ENCODE measurements around the gene DEDD2.
"Not testable (repeated sequence)": the region's sequence is repeated elsewhere in the genome, so short reads cannot be mapped to it uniquely, and the experiment has no call there.

DNA sequence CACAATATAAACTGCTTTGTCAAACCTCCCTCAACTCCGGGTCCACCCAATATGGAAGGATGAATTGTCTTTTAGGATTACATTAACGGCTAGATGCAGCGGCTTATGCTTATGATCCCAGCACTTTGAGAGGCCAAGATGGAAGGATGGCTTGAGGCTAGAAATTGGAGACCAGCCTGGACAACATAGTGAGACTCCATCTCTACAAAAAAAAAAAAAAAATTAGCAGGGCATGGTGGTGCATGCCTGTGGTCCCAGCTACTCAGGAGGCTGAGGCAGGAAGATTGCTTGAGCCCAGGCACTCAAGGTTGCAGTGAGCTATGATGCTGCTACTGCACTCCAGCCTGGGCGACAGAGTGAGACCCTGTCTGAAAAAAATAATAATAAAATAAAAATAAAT lies 48.6 kb upstream of the DEDD2 start:
- TF ChIP-seq, protein P1, sequence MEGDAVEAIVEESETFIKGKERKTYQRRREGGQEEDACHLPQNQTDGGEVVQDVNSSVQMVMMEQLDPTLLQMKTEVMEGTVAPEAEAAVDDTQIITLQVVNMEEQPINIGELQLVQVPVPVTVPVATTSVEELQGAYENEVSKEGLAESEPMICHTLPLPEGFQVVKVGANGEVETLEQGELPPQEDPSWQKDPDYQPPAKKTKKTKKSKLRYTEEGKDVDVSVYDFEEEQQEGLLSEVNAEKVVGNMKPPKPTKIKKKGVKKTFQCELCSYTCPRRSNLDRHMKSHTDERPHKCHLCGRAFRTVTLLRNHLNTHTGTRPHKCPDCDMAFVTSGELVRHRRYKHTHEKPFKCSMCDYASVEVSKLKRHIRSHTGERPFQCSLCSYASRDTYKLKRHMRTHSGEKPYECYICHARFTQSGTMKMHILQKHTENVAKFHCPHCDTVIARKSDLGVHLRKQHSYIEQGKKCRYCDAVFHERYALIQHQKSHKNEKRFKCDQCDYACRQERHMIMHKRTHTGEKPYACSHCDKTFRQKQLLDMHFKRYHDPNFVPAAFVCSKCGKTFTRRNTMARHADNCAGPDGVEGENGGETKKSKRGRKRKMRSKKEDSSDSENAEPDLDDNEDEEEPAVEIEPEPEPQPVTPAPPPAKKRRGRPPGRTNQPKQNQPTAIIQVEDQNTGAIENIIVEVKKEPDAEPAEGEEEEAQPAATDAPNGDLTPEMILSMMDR (conservative IDR thresholded peaks at IDR 0.05; ENCODE audit: low read depth, low read length), result not testable (repeated sequence)
- TF ChIP-seq EZH2 (IDR thresholded peaks at IDR 0.05; ENCODE audit: low read length, unreplicated experiment); EZH2phosphoT487 (IDR thresholded peaks at IDR 0.05; ENCODE audit: borderline replicate concordance, low read length): not testable (repeated sequence)
